Stimulated activated CD4-positive, alpha-beta T cell treated with anti-CD3 and anti-CD28 coated beads, Interleukin-12 subunit alpha, Interleukin-12 subunit beta, amount 100 ng/mL, for 48 hours (primary cell): ENCODE measurements around the gene CEL.

Source experiments
- DNase-seq, 3 donors: peaks; one replicate each; pipeline ENCODE4 v3.0.0-alpha.2; 2020; ENCODE audit warnings: low read depth in 2 of 3, low spot score in 1 of 3

The CEL gene

DNA sequence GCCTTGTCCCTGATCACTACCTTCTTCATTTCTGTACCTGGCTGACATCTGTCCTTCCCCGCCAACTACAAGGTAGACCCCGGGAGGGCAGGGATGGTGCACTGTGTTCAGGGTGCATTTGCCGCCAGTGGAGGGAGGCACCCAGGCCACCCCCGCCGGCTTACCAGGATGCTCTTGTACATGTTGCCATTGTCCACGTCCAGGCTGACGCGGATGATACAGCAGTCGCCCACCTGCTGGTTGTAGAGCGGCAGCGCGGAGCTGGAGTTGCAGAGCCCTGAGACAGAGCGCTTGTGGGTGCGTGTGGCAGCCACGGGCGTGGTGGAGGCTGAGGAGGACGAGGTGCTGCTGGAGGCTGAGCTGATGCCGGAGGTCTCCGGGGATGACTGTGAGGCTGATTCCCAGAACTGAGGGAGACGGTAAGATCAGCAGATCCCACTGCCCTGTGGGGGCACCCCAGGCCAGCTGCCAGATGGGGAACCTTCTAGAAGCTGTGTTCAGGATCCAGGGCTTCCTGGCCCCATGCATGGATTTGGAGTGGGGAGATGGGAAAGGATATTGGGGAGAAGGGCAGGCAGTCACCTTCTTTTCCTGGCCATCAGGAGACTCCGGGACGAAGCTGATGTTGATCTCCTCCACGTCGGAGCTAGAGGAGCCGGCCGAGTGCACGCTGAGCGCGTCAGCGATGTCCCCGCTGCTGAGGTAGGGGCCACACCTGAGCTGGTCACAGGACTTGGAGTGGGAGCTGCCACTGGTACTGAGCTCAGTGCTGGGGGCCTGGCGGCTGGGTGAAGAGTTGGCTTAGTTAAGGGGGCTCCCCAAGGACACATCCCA is 39.8 kb downstream of the CEL start:
- DNase-seq: no peak

DNA sequence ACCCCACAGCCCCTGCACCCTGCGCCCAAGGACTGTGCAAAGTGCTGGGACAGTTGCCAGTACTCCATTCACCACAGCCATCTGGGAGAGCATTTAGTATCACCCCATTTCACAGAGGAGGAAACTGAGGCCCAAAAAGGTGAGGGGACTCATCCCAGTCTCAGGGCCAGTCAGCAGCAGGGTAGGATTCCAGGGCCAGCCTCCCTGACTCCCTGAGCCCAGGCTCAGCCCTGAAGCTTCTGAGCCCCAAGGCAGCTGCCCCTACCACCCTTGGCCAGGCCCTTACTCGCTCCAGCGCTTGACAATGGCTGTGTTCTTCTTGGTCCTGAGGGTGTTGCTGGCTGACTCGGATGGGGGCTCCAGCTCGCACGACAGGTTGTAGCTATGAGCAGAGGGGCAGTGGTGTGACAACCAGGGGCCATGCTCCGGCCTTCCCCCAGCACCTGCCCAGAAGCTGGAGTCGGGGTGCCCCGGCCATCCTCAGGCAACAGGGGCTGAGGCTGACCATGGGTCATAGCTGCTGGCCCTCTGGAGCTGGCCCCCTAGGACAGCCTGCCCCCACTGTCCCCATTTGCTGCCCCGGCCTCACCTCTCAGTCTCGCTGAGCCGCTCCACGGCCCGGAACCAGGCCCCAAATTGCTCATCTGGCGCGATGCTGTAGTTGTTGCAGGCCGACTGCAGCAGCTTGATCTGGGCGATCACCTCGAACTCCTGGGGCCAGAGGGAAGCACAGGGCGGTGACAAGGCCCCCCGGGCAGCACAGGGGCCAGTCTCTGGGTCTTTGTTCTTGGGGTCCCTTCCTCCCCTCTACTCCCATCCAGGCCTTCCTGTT is 40.6 kb downstream of the CEL start:
- DNase-seq: no peak

DNA sequence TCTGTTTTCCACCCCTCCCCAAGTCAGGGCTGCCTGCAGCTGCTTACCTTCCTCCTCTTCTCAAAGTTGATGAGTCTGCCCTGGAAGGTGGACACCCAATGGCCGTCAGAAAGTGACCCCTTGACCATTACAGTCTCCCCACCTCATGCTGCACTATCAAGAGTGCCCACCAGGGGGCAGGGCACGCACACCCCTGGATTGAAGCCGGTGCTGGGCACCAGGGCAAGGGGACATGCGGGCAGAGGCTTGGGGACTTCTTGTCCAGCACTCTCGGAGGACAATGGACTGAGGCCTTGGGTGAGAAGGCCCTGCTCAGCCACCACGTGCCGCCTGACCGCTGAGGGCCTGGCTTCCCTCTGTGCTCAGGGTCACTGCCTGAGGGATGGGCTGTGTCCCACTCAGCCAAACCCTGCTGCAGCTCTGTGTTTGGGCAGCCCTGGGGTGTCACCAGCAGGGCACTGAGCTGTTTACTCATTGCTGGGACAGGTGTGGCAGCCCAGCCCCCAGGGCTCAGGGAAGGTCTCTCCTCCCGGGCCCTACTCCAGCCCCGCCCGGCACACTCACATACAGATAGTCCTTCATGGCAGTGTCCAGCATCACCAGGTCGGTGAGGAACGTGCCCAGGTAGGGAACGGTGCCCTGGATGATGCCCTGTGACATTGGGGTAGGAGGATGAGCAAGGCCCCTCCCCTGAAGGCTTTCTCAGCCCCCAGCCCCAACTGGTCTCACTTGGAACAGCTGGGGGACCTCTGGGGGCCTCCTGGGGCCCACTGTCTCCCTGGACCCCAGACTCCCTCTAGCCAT is 41.6 kb downstream of the CEL start:
- peak in 1 of 3 donors; percentile 31 for DNase-seq

GRCh38 chr9:133103987-133104505 is 42.3 kb downstream of the CEL start:
- no peak for DNase-seq

GRCh38 chr9:133104718-133105460 is 43.1 kb downstream of the CEL start:
- no peak for DNase-seq

DNA sequence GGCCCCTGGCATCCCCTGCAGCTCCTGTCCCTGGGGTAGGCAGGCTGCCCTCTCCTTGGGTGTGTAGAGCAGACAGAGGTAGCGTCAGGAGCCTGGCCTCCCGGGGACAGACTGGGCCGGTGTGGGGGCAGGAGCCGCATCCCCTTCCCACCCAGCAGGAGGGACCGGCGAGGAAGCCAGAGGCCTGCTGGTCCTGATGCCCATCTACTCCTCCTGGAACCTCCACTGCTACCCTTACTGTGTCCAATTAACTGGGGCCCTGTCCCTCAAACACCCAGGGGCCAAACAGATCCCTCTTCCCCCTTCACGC is 43.6 kb downstream of the CEL start:
- DNase-seq: no peak

DNA sequence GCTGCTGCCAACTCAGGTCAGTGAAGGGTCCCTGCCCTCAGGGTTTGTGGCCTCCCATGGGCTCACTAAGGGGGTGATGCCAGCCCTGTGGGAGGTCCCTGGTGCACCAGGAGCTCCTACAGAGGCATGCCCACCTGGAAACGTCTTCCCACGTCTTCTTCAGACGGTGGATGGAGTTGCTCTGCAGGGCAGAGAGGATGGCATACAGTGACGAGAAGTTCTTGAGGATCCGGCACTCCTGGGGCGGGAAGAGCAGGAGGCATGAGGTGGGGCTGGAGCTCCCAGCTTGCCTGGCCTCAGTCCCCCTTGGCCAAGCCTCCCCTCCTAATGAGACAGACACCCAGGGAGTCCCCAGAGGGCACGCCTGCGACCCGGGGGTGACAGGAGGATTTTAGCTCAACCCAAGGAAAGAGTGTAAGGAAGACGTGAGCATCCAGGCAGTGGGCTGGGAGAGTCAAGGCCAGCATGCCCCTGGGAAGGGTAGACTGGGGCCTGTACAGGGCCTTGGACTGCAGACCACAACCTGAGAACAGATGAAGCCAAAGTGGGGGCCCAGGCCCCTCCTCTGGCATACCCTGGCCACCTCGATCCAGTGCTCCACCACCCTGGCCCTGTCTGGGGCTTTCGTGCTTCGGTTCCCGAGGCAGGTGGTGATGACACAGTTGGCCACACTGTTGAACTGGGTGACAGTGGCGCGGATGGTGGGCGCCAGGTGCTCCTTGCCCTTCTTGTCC is 44.9 kb downstream of the CEL start:
- no peak for DNase-seq

GRCh38 chr9:133107245-133107722 is 45.5 kb downstream of the CEL start:
- no peak for DNase-seq

GRCh38 chr9:133107961-133108793 is 46.4 kb downstream of the CEL start:
- no peak for DNase-seq

- no peak for DNase-seq
These were observed 47.2 kb downstream of the CEL start for GRCh38 chr9:133108794-133109641.

DNA sequence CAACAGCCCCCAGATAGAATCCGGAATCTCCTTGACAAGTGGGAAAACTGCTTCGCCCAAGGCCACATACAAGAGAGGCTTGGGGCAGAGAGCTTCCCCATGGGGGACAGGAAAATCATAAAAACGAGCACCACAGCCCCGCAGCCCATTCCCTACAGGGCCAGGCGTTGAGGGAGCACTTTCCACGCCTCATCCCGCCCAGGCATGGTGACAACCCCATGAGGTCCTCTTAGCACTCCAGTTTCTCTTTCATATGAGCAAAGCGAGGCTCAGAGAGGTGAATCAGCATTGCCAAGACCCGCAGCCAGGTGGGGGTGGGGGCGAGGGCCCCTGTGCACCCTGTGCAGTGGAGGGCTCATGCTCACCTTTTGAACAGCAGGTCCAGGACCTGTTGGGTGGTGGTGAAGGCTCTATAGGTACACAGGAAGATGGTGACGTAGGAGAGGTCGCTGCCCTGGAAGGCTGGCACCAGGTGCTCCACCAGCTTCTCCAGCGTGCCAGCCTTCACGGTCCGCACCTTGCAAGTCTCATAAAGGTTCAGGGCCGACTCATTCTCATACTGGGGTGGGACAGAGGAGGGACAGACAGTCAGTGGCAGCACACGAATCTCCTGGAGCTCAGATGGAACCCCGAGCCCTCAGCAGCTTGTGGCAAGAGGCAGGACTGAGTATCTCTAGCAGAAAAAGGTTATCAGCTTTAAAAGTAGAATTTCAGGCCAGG is 48.3 kb downstream of the CEL start:
- no peak for DNase-seq

- DNase-seq: no peak
These were observed 50.3 kb downstream of the CEL start for GRCh38 chr9:133111808-133112662.

DNA sequence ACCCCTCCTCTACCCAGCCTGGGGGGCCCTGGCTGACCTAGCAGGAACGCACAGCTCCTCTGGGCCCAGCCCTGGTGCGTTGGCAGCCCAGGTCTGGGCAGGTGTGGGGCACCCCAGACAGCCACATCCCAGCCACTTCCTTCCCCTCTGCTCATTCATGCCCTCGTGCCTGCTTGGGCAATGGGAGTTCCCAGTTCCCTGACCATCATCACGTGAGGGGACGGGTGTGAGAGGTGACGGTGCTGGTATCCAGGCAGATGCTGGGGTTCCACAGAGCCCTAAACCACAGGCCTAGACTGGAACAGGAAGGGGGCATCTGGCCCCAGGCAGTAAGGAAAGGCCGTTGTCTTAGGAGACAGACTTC is 50.9 kb downstream of the CEL start:
- DNase-seq: no peak

DNA sequence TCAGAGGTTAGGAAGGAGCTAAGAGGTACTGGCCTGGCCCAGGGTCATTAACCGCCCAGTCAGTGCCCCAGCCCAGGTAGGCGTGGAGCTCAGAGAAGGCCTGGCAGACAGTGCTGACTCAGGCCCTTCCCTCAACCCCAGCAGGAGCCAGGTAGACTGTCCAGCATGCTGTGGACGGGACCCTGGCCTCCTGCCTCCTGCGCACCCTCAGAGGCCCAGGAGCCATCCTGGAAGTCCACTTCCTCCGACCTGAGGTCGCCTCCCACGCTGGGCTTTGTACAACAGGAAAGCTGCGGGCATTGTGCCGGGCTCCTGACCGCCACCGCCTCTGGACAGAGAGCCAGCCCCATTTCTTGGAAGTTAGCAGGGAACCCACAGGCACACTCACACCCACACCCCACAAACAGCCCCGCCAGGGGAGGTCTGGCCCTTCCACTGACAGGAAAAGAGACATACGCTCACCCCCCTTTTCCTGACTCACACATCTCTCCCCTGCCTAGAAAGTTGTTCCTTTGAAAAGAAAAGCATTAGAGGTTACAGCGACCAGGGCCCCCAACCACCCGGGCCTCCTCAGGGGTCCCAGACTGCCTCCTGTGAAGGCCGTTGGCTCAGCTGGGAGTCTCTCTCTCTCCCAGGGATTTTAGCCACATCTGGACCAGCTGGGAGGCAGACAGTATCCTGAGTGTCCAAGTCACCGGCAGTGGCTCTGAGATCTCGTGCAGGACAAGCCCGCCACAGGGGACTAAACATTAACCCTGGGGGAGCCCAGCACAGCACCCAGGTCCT is 51.6 kb downstream of the CEL start:
- DNase-seq: no peak

- no peak for DNase-seq
These were observed 52.4 kb downstream of the CEL start for GRCh38 chr9:133113949-133114885.
